Activated CD4-positive, alpha-beta T cell treated with anti-CD3 and anti-CD28 coated beads, Interleukin-2, Interleukin-4, amounts not matched to agents 100 ng/mL and 50 ng/mL, durations not matched to agents 16 hours and 8 hours (primary cell): ENCODE results near the gene PPTC7.
"Not testable (repeated sequence)": the region's sequence is repeated elsewhere in the genome, so short reads cannot be mapped to it uniquely, and the experiment has no call there.

Source experiments
- DNase-seq: peaks from one replicate; pipeline ENCODE4 v3.0.0-alpha.2; 2020; ENCODE audit warnings: low spot score

Gene PPTC7

DNA sequence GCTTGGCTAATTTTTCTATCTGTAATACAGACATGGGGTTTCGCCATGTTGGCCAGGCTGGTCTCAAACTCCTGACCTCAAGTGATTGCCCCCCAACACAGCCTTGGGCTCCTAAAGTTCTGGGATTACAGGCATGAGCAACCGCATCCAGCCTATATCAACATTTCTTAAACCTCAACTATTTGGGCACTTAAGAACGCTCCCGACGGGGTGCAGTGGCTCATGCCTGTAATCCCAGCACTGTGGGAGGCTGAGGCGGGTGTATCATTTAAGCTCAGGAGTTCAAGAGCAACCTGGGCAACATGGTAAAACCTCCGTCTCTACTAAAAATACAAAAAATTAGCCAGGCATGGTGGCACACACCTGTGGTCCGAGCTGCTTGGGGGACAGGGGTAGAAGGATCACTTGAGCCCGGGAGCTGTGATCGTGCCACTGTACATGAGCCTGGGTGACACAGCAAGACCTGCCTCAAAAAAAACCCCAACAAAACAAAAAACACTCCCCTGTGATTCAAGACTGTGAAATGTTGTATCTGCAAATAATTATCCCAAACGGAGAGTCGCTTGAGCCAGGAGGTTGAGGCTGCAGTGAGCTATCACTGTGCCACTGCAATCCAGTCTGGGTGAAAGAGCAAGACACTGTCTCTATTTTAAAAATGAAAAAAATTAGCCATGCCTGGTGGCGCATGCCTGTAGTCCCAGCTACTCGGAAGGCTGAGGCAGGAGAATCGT, 21.5 kb downstream of the PPTC7 start:
- DNase-seq: no peak

DNA sequence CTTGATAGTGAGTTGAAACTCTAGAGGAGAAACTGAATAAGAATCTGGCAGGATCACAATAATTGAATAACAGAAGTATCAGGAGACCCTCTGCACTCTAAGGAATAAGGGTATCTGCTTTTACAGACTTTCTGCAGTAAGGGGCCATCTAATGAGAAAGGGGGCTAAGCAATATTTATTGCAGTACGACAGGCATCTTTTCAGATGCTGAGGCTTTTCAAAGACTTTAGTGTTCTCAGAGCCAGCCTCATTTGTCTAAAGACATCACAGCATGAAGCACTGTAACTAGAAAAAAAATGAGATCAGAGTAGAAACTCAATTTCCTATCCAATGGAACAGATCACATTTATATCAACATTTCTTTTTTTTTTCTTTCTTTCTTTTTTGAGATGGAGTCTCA, 22.2 kb downstream of the PPTC7 start:
- DNase-seq: no peak

DNA sequence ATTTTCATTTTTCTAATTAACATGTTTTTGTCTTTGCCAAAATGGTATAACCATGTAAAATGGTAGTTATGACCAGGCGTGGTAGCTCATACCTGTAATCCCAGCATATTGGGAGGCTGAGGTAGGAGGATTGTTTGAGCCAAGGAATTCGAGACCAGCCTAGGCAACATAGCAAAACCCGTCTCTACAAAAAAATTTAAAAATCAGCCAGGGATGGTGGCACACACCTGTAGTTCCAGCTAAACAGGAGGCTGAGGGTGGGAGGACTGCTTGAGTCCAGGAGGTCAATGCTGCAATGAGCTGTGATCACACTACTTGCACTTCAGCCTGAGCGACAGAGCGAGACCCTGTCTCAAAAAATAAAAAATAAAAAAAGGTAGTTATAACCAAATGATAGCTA, 23.1 kb downstream of the PPTC7 start:
- no peak for DNase-seq

DNA sequence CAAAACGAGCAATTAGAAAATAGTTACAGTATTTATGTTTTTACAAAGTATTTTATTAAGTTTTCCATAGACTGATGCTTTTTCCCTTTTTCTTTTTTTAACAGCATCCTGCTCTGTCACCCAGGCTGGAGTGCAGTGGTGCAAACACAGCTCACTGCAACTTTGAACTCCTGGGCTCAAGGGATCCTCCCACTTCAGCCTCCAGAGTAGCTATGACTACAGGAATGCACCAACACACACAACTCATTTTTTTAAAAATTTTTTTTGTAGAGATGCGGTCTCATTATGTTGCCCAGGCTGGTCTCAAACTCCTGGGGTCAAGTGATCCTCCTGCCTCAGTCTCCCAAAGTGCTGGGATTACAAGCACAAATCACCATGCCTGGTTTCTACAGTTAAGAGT, 24.2 kb downstream of the PPTC7 start:
- DNase-seq: not testable (repeated sequence)

DNA sequence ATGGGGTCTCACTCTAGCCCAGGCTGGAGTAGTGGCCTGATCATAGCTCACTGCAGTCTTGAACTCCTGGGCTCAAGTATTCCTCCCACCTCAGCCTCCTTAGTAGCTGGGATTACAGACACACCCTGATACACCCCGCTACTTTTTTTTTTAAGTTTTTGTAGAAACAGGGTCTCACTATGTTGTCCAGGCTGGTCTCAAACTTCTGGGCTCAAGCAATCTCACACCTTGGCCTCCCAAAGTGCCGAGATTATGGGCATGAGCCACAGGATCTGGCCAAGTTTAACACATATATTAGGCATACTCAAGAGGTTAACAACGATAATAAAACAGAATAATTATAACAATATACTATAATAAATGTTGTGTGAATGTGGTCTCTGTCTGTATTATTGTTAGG, 25.8 kb downstream of the PPTC7 start:
- no peak for DNase-seq

DNA sequence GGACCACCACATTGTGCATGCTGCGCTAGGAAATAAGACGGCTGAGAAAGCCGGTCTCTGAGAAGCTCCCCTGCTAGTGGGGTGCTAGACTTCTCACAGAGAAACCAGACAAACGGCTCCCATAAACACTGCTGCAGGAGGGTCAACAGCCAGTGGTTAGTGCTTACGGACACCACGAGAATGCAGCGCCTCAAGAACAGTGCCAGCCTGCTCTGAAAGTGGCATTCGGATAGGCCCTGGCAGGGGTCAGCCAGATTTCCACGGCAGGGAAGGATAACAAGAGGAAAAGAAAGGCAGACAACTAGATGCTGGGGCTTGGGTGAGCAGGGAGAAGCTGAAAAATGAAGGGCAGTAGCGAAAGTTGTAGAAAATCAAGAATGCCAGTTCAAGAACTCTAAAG, 26.4 kb downstream of the PPTC7 start:
- DNase-seq: no peak

DNA sequence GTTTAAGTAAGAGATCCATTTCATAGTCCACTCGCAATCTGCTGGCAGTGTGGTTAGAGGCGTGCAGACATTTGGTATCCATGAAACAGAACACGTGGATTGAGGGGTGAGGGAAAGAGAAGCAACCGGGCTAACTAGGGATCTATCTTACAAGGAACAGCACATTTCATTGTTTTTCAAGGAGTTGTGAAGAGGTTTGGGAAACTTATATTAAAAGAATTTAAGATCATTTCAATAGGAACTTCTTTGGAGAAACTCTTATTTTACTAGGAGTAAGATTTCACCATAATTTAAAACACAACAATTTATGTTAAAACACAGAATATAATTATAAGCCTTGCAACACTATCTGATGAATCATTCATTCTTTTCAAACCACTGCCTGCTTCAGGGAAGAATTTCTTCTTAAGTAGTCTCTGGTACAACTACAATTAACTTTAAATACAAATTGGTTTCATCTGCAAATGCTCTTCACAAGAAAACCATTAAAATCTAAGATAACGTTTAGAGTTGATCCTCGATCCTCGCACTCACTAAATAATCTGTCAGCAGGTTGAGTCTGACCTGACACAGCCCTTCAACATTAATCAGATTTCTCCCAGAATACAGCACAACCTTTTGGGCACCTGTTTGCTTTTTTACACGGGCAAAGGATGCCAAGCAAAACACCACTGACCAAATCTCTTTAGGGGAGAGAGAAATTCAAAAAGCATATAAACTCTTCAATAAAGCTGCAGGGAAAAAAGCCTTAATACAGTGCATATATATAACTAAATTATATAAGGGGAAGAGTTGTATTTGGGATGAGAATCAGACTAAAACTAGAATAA, 27.3 kb downstream of the PPTC7 start:
- no peak for DNase-seq

DNA sequence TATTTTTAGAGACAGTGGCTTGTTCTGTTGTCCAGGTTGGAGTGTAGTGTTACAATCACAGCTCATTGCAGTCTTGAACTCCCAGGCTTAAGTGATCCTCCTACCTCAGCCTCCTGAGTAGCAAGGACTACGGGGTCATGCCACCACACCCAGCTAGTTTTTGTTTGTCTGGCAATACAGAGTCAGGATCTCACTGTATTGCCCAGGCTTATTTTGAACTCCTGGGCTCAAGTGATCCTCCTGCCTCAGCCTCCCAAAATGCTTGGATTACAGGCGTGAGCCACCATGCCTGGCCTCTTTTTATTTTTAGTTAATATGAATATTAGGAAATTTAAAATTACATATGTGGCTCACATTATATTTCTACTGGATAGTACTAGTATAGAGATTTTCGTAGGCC, 28.9 kb downstream of the PPTC7 start:
- DNase-seq: no peak

DNA sequence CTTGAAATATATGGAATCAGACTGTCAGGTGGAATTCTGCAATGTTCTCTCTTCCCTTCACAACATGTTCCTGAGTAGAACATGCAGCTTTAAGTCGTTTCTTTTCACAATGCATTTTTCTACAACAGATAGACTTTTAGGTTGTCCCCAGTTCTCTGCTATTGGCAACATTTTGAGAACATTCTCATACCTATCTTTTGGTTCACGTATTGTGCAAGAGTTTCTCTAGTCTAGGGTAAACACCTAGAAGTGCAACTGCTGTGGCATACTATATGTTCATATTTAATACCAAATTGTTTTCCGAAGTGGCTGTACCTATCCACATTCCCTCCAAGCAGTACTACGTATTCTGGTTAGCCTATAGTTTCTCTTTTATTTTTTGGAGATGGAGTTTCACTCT, 32.1 kb downstream of the PPTC7 start:
- DNase-seq: no peak

DNA sequence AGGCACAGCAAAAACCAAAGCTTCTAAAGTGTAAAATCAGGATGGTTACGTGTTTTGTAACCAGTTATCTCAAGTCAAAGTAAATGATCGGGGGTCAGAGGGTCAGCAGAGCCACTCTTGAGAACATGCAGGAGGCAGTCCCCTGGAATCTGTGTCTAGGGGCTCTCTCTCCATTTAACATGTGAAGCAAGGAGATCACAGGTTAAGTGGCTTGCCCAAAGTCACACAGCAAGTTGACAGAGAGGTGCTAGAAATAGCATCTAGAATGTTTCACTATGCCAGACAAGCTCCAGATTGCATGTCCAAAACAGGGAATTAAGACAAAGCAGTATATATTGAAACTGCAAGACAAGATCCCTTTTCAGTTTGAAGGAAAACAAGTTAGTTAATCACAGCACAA, 33.4 kb downstream of the PPTC7 start:
- no peak for DNase-seq

DNA sequence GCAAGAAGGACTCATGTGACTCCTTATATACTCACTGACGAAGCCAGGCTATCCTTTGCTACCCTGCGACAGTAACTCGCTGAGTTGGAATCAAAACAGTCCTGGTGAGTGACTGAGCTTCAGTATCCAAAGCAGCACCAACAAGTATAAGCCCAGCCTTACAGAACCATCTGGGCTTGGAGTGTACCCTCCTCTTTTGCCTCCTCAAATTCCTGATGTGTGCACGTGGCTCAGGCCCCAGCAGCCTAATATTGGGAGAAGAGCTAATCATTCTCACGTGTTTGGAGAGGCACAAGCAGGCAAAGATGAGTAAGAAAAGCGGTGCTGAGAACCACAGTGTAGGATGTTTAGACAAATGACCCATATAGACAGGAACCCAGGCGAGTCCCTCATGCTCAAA, 34.4 kb downstream of the PPTC7 start:
- no peak for DNase-seq

DNA sequence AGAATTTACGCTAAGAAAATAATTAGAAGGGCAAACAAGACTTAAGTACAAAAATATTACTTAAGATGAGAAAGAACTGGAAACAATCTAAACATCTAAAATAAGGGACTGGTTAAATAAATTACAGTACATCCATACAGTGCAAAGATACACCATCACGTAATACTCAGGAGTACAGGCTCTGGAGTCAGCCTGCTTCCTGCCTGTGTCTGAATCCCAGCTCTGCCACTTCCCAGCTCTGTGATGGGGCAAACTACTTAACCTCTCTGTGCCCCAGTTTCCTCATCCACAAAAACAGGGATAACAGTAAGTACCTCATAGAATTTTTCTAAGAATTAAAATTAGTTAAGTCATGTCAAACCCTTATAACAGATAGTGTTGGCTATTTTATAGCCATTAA, 36.0 kb downstream of the PPTC7 start:
- no peak for DNase-seq

DNA sequence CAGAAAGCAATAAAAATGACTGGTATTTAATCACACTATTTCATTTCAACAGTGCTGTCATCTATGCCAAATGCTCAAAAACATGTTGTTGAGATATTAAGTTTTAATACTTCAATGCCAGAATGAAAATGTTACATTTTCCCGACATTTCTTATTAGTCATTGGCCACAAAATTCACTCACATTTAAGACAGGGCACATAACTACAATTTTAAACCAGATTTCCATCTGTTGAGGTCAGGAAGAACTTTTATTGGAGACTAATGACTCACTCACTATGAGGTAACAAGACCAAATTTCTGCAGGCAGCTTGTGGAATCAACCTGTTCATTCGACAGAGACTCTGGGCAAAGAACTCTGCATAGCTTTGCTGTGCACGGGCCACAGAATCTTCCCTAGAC, 36.8 kb downstream of the PPTC7 start:
- DNase-seq: no peak

DNA sequence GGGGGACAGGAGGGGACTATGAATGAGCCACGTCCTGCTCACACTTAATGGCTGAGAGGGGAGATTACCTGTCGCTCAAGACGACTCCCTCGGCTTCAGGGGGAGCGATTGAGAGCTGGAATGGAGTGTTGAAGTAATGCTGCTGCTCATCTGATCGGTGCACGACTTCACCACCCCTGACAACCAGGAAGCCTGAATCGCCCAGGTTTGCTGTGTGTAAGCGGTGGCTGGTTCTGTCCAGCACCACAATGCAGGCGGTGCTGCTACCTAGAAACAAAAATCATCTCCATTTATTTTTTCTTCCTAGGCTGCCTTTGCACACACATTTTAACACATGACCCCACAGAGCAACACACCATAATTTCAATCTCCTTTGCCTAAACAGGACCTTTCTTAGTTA, 37.3 kb downstream of the PPTC7 start:
- DNase-seq: no peak

DNA sequence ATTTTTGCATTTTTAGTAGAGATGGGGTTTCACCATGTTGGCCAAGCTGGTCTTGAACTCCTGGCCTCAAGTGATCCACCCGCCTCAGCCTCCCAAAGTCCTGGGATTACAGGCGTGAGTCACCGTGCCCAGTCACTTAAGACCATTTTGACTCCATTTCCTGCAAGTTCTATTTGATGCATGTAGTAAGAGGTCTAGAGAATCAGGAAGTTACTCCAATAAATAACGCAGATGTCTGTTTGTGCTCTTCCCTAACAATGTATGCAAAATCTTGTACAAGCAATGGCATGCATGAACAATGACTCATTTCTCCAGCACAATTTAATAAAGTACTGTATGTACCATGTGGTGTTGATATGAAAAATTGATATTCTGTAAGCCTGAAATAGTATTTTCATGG, 37.9 kb downstream of the PPTC7 start:
- DNase-seq: not testable (repeated sequence)

DNA sequence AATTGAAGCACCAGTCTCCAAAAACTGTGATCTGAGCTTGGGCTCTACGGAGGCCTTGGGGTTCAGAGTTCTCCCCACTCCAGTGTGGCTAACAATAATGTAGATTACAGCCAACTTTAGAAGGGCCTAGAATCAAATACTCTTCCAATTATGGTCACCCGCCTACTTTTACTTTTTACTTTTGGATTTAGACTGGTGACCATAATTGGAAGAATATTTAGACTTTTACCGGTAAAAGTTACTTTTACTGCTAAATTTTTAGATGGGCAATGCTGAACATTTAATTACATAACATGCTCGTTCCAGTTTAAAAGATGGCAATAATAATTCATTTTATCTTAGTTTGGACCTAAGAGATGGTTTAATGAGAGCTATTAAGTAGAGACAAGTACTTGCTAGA, 39.2 kb downstream of the PPTC7 start:
- DNase-seq: no peak

DNA sequence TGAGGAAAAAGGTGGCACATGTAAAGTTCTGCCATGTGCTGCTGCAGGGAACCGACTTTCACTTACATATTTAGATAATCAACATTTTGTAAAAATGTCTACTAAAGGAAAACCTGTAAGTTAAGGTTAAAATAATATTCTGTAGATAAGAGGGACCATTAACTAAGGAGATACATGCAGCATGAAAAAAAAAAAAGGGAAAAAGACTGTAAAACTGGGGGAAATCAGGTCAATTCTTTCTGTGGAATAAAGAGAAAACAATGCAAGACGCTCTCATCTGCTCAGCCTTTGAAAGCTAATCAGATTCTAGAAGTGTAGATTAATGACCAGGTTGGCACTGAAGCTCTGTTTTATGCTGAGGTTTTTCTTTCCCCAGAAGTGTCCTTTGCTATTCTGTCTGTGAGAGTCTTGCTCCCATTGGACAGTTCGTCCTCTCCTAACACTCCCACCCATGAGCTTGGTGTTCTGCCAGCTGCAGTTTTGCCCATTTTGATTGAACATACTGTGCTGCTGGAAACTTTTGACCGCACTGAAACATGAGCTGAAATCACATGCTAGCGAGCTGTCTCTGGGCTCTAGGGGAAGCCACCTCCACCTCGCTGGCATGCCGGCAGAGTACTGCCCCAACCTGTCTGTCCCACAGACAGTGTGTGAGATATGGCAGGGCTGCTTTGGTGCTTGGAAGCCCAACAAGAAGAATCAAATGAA, 39.7 kb downstream of the PPTC7 start:
- no peak for DNase-seq

DNA sequence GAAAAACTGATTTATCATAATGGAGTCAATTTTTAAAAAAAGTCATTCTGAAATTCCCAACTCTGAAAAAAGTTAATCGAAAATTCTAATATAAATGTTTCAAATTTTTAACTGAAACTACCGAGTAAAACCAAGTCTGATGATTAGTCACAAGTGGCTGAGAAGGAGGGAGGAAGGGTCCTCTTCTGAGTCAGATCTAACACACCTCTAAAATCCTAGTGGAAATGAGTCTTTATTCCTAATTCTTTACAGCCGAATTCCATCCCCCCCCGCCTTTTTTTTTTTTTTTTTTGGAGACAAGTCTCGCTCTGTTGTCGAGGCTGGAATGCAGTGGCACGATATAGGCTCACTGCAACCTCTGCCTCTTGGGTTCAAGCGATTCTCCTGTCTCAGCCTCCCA, 43.1 kb downstream of the PPTC7 start:
- no peak for DNase-seq

DNA sequence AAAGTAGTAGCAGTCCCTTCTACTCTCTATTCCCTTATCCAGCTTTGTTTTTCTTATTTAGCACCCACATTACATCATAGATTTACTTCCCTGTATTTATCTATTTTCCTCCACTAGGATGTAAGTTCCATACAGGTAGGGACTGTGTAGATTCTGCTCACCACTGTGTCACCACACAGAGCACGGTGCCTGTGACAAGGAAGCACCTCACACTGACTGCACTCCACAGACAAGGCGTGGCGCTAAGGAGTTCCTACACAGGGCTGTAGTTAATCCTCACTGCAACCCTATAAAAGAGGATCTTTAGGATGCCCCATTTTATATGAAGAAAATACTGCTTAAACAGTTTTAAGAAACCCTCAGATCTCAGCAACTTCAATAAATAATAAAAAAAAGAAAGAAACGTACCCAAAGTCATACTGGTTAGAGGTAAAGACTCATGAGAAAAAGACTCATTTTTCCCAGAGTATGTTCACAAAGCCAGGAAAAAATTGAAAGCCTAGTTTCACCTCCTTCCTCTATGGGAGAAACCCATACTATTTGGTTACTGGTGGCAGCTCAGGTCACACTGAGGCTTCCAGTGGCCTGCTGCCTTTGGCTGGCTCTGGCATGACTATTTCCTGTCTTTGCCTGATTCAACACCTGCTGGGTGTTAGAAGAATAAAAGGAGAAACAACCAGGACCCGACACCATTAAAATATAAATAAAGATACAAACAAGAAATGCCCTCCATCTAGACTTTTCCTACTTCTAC, 44.1 kb downstream of the PPTC7 start:
- no peak for DNase-seq

DNA sequence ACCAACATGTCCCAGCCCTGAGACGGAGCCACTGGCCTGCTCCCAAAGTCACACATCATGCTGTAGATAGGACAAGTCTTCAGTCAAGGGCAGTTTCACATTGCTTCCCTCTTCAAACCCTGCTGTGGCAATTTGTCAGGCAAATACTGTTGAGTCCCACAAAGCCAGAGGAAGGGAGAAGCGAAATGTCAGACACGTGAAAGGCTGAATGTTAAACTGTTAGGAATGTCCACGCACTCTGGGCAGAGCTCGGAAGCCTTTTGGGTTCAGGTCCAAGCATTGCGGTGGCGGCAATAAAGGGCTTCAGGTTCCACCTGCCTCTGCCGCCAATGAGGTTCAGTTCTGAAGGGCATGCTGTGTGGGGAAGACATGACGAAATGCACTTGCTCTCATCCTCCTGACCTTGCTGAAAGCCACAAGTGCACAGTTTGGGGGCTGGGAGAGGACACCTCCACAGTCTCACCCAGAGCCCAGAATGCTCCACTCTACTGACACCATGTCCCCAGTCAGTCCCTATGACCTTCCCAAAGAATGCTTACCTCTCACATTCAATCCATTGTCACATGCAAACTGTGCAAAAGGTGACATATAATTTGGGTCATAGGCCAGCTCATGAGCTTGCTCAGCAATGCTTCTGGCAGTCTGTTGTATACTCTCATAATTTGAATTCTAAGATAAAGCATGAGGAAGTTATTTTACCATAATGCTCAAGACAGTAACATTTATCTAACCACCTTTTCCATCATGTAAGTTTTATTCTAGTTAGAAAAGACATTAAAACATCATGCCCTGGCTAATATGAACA, 45.3 kb downstream of the PPTC7 start:
- no peak for DNase-seq

DNA sequence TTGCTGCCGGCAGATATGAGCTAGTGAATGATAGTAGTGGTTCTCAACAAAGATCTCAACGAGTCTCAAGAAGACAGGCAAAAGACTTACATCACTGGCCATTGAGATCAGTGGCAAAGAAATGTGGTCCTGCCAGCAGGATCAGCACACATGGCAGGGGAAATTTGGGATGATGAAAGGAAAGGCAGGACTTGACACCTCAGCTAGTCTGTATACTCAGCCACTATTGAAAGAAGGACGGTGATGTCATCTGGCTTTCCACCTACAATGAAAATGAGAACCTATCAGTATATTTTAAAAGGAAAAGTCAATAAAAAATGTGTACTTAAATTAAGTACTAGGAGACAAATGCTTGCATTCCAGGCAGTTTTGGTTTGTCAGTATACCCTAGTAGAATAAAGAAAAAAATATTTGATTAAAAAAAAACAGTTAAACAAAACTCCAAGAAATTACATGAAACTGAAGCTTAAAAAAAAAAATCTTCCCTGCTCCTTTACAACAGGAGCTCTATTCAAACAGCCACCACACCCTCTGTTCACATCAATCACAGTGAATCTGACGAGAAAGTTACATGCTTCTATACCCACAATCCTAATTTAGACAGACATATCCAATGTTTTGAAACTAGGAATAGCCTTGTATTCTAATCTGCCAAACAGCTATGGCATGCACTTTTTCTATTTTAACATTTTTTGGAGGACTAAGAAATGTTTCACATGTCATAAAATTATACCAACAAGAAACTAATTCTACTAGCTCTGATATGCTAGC, 46.1 kb downstream of the PPTC7 start:
- no peak for DNase-seq
